ENCODE measurements around the gene SNED1.

GRCh38 chr2:241036397-241036963 is 38.1 kb downstream of the SNED1 start:
- TF ChIP-seq CTCF (IDR thresholded peaks at IDR 0.05) = no peak
- TF ChIP-seq EP300 (IDR thresholded peaks at IDR 0.05) = no peak

Data from sigmoid colon (tissue), 4 donors.